Prostate gland (tissue), 2 donors: ENCODE measurements around the gene LDLRAD4. TPM values are rescaled to one million over a fixed set of nuclear protein-coding genes. Genes with fewer than 3 reads are reported as not detected.

Experiments used
- DNase-seq: peaks from one replicate; pipeline ENCODE4 v3.0.0-alpha.2; 2019; ENCODE audit warnings: low spot score
- H3K27ac ChIP-seq, 2 donors: fragments of 200-600 bp; sonication (generic); 2 replicates each; pipeline ENCODE4 v1.5.1; 2017 to 2019
- H3K27me3 ChIP-seq: fragments of 200-600 bp; sonication (generic); replicated peaks from 2 replicates; pipeline ENCODE4 v1.5.1; 2019; ENCODE audit not compliant: insufficient read depth
- H3K36me3 ChIP-seq, 2 donors: fragments of 200-600 bp; sonication (generic); 1 replicate in 1 of 2; 2 replicates in 1 of 2; pipeline versions ENCODE4 v1.5.1 to v1.8.1; 2017 to 2019
- H3K4me1 ChIP-seq: fragments of 200-600 bp; sonication (generic); replicated peaks from 2 replicates; pipeline ENCODE4 v1.5.1; 2019
- H3K4me3 ChIP-seq, 2 donors: fragments of 200-600 bp; sonication (generic); 2 replicates each; pipeline ENCODE4 v1.5.1; 2017 to 2019
- H3K9me3 ChIP-seq: fragments of 200-600 bp; sonication (generic); 2 replicates; pipeline ENCODE4 v1.5.1; 2017
- CTCF ChIP-seq, 4 experiments: fragments of 200-600 bp in 2 of 4; fragments of 450-650 bp in 2 of 4; sonication (generic) in 2 of 4; IDR thresholded peaks; 1 replicate in 3 of 4; 2 replicates in 1 of 4; pipeline ENCODE4 v1.5.1; 2016 to 2019; ENCODE audit warnings: antibody characterized with exemption in 4 of 4, mild to moderate bottlenecking in 2 of 4, moderate library complexity in 2 of 4
- POLR2A ChIP-seq: fragments of 450-650 bp; IDR thresholded peaks from one replicate; pipeline ENCODE4 v1.6.1; 2016; ENCODE audit warnings: antibody characterized with exemption, mild to moderate bottlenecking
- POLR2AphosphoS5 ChIP-seq: sonication (generic); formaldehyde crosslinking; IDR thresholded peaks from one replicate; pipeline ENCODE4 v1.6.1; 2017; ENCODE audit warnings: antibody characterized with exemption
- WGBS: methylation state at CpG from one replicate; pipeline ENCODE4 v1.1.5; 2018; 5-methylcytosine and 5-hydroxymethylcytosine counted together
- intact Hi-C: fragments of 100-400 bp; cut with DNase I; formaldehyde crosslinking; loops from one replicate; pipeline ENCODE4 v1.14.2; 2022
- total RNA-seq, 2 donors: library from RNA; depleted of rRNA; stranded (reverse); fragments of >200 nt; gene quantifications; one replicate each; pipeline ENCODE4 v1.1.0, GENCODE V29; 2016

Gene LDLRAD4
- total RNA-seq, 2 donors from 2014 or later: 59.9 to 107 TPM

- no peak for TF ChIP-seq POLR2AphosphoS5
- TF ChIP-seq CTCF (IDR thresholded peaks at IDR 0.05): no peak
- no peak for TF ChIP-seq POLR2A
- Histone ChIP-seq H3K27ac (no peak overlapping the region), H3K27me3 (no peaks in the 10 kb centered on the region), H3K36me3 (no peaks in the 10 kb centered on the region), H3K4me1 (no peaks in the 10 kb centered on the region), H3K4me3 (no peak overlapping the region), H3K9me3 (no peaks in the 10 kb centered on the region)
- intact Hi-C loops: no loop called here
- 80% methylated on average over 8 of the region's 8 CpGs for WGBS
- DNase-seq: no peak
These were observed 396.9 kb downstream of the LDLRAD4 start for GRCh38 chr18:13615432-13615861.

- no peak for DNase-seq
- Histone ChIP-seq H3K4me1 (no peaks in the 10 kb centered on the region), H3K36me3 (no peaks in the 10 kb centered on the region), H3K4me3 (no peak overlapping the region), H3K27me3 (no peaks in the 10 kb centered on the region), H3K27ac (no peak overlapping the region), H3K9me3 (no peaks in the 10 kb centered on the region)
- no peak for TF ChIP-seq POLR2AphosphoS5
- no peak for TF ChIP-seq POLR2A
- no peak for TF ChIP-seq CTCF (IDR thresholded peaks at IDR 0.05)
- intact Hi-C loops: no loop called here
- WGBS: 88% methylated on average over 5 of the region's 5 CpGs
These were observed 397.5 kb downstream of the LDLRAD4 start for GRCh38 chr18:13616041-13616440.

GRCh38 chr18:13616525-13617035, 398.0 kb downstream of the LDLRAD4 start:
- DNase-seq: no peak

GRCh38 chr18:13617826-13618515, 399.4 kb downstream of the LDLRAD4 start:
- Histone ChIP-seq H3K36me3 (no peaks in the 10 kb centered on the region), H3K4me3 (no peak overlapping the region), H3K27me3 (no peaks in the 10 kb centered on the region), H3K9me3 (no peaks in the 10 kb centered on the region), H3K4me1 (no peaks in the 10 kb centered on the region), H3K27ac (no peak overlapping the region)
- intact Hi-C loops: no loop called here
- no peak for DNase-seq
- 64% methylated on average over 9 of the region's 9 CpGs for WGBS
- TF ChIP-seq CTCF (IDR thresholded peaks at IDR 0.05): no peak
- TF ChIP-seq POLR2A: no peak
- no peak for TF ChIP-seq POLR2AphosphoS5

More at GRCh38 chr18:13616525-13617035, 398.0 kb downstream of the LDLRAD4 start:
- Histone ChIP-seq H3K27me3 (no peaks in the 10 kb centered on the region), H3K9me3 (no peaks in the 10 kb centered on the region), H3K4me1 (no peaks in the 10 kb centered on the region), H3K27ac (no peak overlapping the region), H3K36me3 (no peaks in the 10 kb centered on the region), H3K4me3 (no peak overlapping the region)
- intact Hi-C loops: no loop called here
- WGBS: 89% methylated on average over 13 of the region's 15 CpGs
- TF ChIP-seq POLR2A (no peak), POLR2AphosphoS5 (no peak), CTCF (IDR thresholded peaks at IDR 0.05) (no peak)
